Endothelial cell of umbilical vein (primary cell): ENCODE data around the gene FGF5.

Experiments
- CTCF ChIP-seq, 2 donors: IDR thresholded peaks; 1 replicate in 1 of 2; 2 replicates in 1 of 2; pipeline ENCODE4 v1.5.1; 2011; ENCODE audit warnings: low read length in 2 of 2, mild to moderate bottlenecking in 2 of 2, moderate library complexity in 2 of 2, control low read depth in 1 of 2, inconsistent platforms in 1 of 2, low read depth in 1 of 2; ENCODE audit not compliant: insufficient read depth in 1 of 2; ENCODE audit errors: extremely low read depth in 1 of 2
- EZH2 ChIP-seq: IDR thresholded peaks from 2 replicates; pipeline ENCODE4 v1.6.1; 2012; ENCODE audit warnings: borderline replicate concordance, low read depth, mild to moderate bottlenecking, moderate library complexity, low read length, inconsistent platforms; ENCODE audit not compliant: severe bottlenecking
- FOS ChIP-seq: IDR thresholded peaks from 2 replicates; pipeline ENCODE4 v1.6.1; 2011; ENCODE audit warnings: mild to moderate bottlenecking, low read length, moderate library complexity, borderline replicate concordance; ENCODE audit not compliant: insufficient read depth
- JUN ChIP-seq: IDR thresholded peaks from 2 replicates; pipeline ENCODE4 v1.6.1; 2011; ENCODE audit warnings: borderline replicate concordance, low read depth; ENCODE audit not compliant: insufficient read length, insufficient read depth
- MYC ChIP-seq: IDR thresholded peaks from one replicate; pipeline ENCODE4 v1.6.1; 2011; ENCODE audit warnings: mild to moderate bottlenecking, low read depth, low read length
- POLR2A ChIP-seq: IDR thresholded peaks from 2 replicates; pipeline ENCODE4 v1.6.1; 2012; ENCODE audit warnings: low read depth, mild to moderate bottlenecking, control low read depth, low read length
- POLR2AphosphoS5 ChIP-seq: IDR thresholded peaks from 2 replicates; pipeline ENCODE4 v1.6.1; 2012; ENCODE audit warnings: low read depth, mild to moderate bottlenecking, control low read depth, low read length, moderate library complexity; ENCODE audit not compliant: insufficient read depth
- TF ChIP-seq, protein P1 (sequence below): IDR thresholded peaks from 2 replicates; pipeline ENCODE4 v1.6.1; 2011; ENCODE audit not compliant: insufficient read depth, insufficient read length

- no peak for TF ChIP-seq EZH2
- TF ChIP-seq POLR2AphosphoS5 = no peak
- no peak for TF ChIP-seq CTCF (IDR thresholded peaks at IDR 0.05; ENCODE audit: extremely low read depth in 1 of 2, insufficient read depth in 1 of 2, low read depth in 1 of 2, low read length in 2 of 2)
- no peak for TF ChIP-seq POLR2A
- TF ChIP-seq, protein P1, sequence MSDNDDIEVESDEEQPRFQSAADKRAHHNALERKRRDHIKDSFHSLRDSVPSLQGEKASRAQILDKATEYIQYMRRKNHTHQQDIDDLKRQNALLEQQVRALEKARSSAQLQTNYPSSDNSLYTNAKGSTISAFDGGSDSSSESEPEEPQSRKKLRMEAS = no peak
- TF ChIP-seq FOS = no peak
- TF ChIP-seq JUN = no peak
- TF ChIP-seq MYC = no peak
Measured at GRCh38 chr4:80295826-80296225, 29.4 kb downstream of the FGF5 start.
